Renal cortical epithelial cell (primary cell): Measurements from ENCODE around the gene ANGEL2. TPM values are rescaled to one million over a fixed set of nuclear protein-coding genes. Genes with fewer than 3 reads are reported as not detected.
"Not testable (repeated sequence)": the region's sequence is repeated elsewhere in the genome, so short reads cannot be mapped to it uniquely, and the experiment has no call there.

Experiments
- DNase-seq: peaks from one replicate; pipeline ENCODE4 v3.0.0-alpha.2; 2011; ENCODE audit warnings: low read depth
- total RNA-seq: library from RNA; depleted of rRNA; stranded (reverse); fragments of >200 nt; gene quantifications from 2 replicates; pipeline ENCODE4 v1.2.3, GENCODE V29; 2014

Gene ANGEL2
- total RNA-seq, 1 donor from 2014 or later = 43.7 TPM

- no peak for DNase-seq
These were observed 40.4 kb downstream of the ANGEL2 start for GRCh38 chr1:212975111-212975918.

- DNase-seq = no peak
These were observed 41.0 kb downstream of the ANGEL2 start for GRCh38 chr1:212974711-212975110.

GRCh38 chr1:212973899-212974298 is 41.8 kb downstream of the ANGEL2 start:
- no peak for DNase-seq

GRCh38 chr1:212973426-212973825 is 42.2 kb downstream of the ANGEL2 start:
- no peak for DNase-seq

- no peak for DNase-seq
These were observed 44.4 kb downstream of the ANGEL2 start for GRCh38 chr1:212971312-212971711.

- DNase-seq = peak; percentile 14
These were observed 45.6 kb downstream of the ANGEL2 start for GRCh38 chr1:212970085-212970484.

GRCh38 chr1:212968368-212968863 is 47.3 kb downstream of the ANGEL2 start:
- DNase-seq = no peak

- DNase-seq = peak; percentile 26
These were observed 47.9 kb downstream of the ANGEL2 start for GRCh38 chr1:212967801-212968200.

GRCh38 chr1:212966616-212967015 is 49.1 kb downstream of the ANGEL2 start:
- DNase-seq = no peak

- not testable (repeated sequence) for DNase-seq
These were observed 50.7 kb downstream of the ANGEL2 start for GRCh38 chr1:212964993-212965392.

GRCh38 chr1:212964102-212964501 is 51.6 kb downstream of the ANGEL2 start:
- no peak for DNase-seq

- peak; percentile 50 for DNase-seq
These were observed 53.2 kb downstream of the ANGEL2 start for GRCh38 chr1:212962509-212962908.

- no peak for DNase-seq
These were observed 54.7 kb downstream of the ANGEL2 start for GRCh38 chr1:212960932-212961331.

GRCh38 chr1:212959266-212960220 is 56.1 kb downstream of the ANGEL2 start:
- no peak for DNase-seq

- no peak for DNase-seq
These were observed 57.5 kb downstream of the ANGEL2 start for GRCh38 chr1:212958175-212958574.

- DNase-seq = no peak
These were observed 58.1 kb downstream of the ANGEL2 start for GRCh38 chr1:212957546-212957945.

GRCh38 chr1:212955961-212956620 is 59.6 kb downstream of the ANGEL2 start:
- no peak for DNase-seq

GRCh38 chr1:212955098-212955497 is 60.6 kb downstream of the ANGEL2 start:
- DNase-seq = no peak

- no peak for DNase-seq
These were observed 61.2 kb downstream of the ANGEL2 start for GRCh38 chr1:212954514-212954913.

- no peak for DNase-seq
These were observed 62.3 kb downstream of the ANGEL2 start for GRCh38 chr1:212953321-212953720.

GRCh38 chr1:212952641-212952976 is 63.1 kb downstream of the ANGEL2 start:
- no peak for DNase-seq
